GM12873 (cell line): Measurements from ENCODE around the gene MAML1.

Source experiments
- CTCF ChIP-seq: IDR thresholded peaks from 2 replicates; pipeline ENCODE4 v1.5.1; 2012; ENCODE audit warnings: low read depth, mild to moderate bottlenecking, moderate library complexity, low read length, control low read depth; ENCODE audit not compliant: insufficient read depth; ENCODE audit errors: missing control alignments

Gene MAML1

GRCh38 chr5:179738742-179739141, 6.1 kb downstream of the MAML1 start:
- no peak for TF ChIP-seq CTCF

GRCh38 chr5:179746872-179747271, 14.2 kb downstream of the MAML1 start:
- no peak for TF ChIP-seq CTCF

GRCh38 chr5:179747811-179748210, 15.2 kb downstream of the MAML1 start:
- TF ChIP-seq CTCF: no peak

GRCh38 chr5:179749857-179750508, 17.4 kb downstream of the MAML1 start:
- peak; percentile 4 for TF ChIP-seq CTCF

GRCh38 chr5:179753971-179754370, 21.3 kb downstream of the MAML1 start:
- no peak for TF ChIP-seq CTCF

GRCh38 chr5:179755022-179755421, 22.4 kb downstream of the MAML1 start:
- no peak for TF ChIP-seq CTCF

- TF ChIP-seq CTCF: no peak
These were observed 26.3 kb downstream of the MAML1 start for GRCh38 chr5:179758955-179759354.
